Upper lobe of right lung (tissue), 1 donor: Measurements from ENCODE around the gene KCTD7. TPM values are rescaled to one million over a fixed set of nuclear protein-coding genes. Genes with fewer than 3 reads are reported as not detected.
"Not testable (repeated sequence)": the region's sequence is repeated elsewhere in the genome, so short reads cannot be mapped to it uniquely, and the experiment has no call there.

Source experiments
- ATAC-seq: fragments of 200-7000 bp; cut with Tn5 transposase; one replicate; pipeline ENCODE4 v1.9.1; 2020; ENCODE audit warnings: mild to moderate bottlenecking, moderate library complexity
- DNase-seq: peaks from one replicate; pipeline ENCODE4 v3.0.0-alpha.2; 2020
- H3K27ac ChIP-seq: fragments of 200-600 bp; one replicate; pipeline ENCODE4 v1.8.0; 2022
- H3K27me3 ChIP-seq: fragments of 200-600 bp; one replicate; pipeline ENCODE4 v1.8.0; 2022; ENCODE audit warnings: mild to moderate bottlenecking
- H3K36me3 ChIP-seq: fragments of 200-600 bp; one replicate; pipeline ENCODE4 v1.8.0; 2022
- H3K4me1 ChIP-seq: fragments of 200-600 bp; one replicate; pipeline ENCODE4 v1.8.0; 2022
- H3K4me3 ChIP-seq: fragments of 200-600 bp; one replicate; pipeline ENCODE4 v1.8.0; 2022; ENCODE audit warnings: mild to moderate bottlenecking
- H3K9me3 ChIP-seq: fragments of 200-600 bp; one replicate; pipeline ENCODE4 v1.8.0; 2022
- CTCF ChIP-seq: fragments of 200-600 bp; IDR thresholded peaks from one replicate; pipeline ENCODE4 v1.8.0; 2022; ENCODE audit warnings: antibody characterized with exemption
- intact Hi-C: fragments of 100-400 bp; cut with DNase I; formaldehyde crosslinking; loops from one replicate; pipeline ENCODE4 v1.11.0; 2022
- total RNA-seq: library from RNA; stranded (reverse); fragmentation: NEBNext Ultra II Directional; extraction: Animal tissue kit (Norgen Biotek cat#: 25700); gene quantifications from one replicate; pipeline ENCODE4 v1.2.1, GENCODE V29; 2021
- donor health status: DM: no; HTN: yes; CAD: no; lungs with severe emphysema.

The KCTD7 gene
- total RNA-seq, 1 donor from 2014 or later = 12.5 TPM

- no peak for TF ChIP-seq CTCF
- Histone ChIP-seq H3K9me3 (no peaks in the 10 kb centered on the region), H3K36me3 (peaks cover 89% of the 10 kb centered on the region), H3K4me1 (no peaks in the 10 kb centered on the region), H3K27me3 (no peaks in the 10 kb centered on the region), H3K4me3 (no peak overlapping the region), H3K27ac (no peak overlapping the region)
- ATAC-seq (no peak), DNase-seq (no peak)
- intact Hi-C loops = no loop called here
Measured at GRCh38 chr7:66641526-66641871, 12.8 kb downstream of the KCTD7 start.

GRCh38 chr7:66642186-66642585, 13.5 kb downstream of the KCTD7 start:
- no peak for TF ChIP-seq CTCF
- Histone ChIP-seq H3K4me3 (no peak overlapping the region), H3K9me3 (no peaks in the 10 kb centered on the region), H3K27me3 (no peaks in the 10 kb centered on the region), H3K4me1 (no peaks in the 10 kb centered on the region), H3K36me3 (peaks cover 86% of the 10 kb centered on the region), H3K27ac (no peak overlapping the region)
- intact Hi-C loops = no loop called here
- DNase-seq = no peak
- peak; percentile 64 for ATAC-seq

- Histone ChIP-seq H3K36me3 (peaks cover 88% of the 10 kb centered on the region), H3K4me1 (no peaks in the 10 kb centered on the region), H3K27me3 (no peaks in the 10 kb centered on the region), H3K9me3 (no peaks in the 10 kb centered on the region), H3K4me3 (no peak overlapping the region), H3K27ac (no peak overlapping the region)
- TF ChIP-seq CTCF = no peak
- ATAC-seq (no peak), DNase-seq (no peak)
- intact Hi-C loops = no loop called here
Measured at GRCh38 chr7:66642932-66643331, 14.3 kb downstream of the KCTD7 start.

- Histone ChIP-seq H3K27me3 (no peaks in the 10 kb centered on the region), H3K4me1 (no peaks in the 10 kb centered on the region), H3K36me3 (peaks cover 83% of the 10 kb centered on the region), H3K27ac (no peak overlapping the region), H3K9me3 (no peaks in the 10 kb centered on the region), H3K4me3 (no peak overlapping the region)
- intact Hi-C loops = no loop called here
- ATAC-seq (no peak), DNase-seq (no peak)
- no peak for TF ChIP-seq CTCF
Measured at GRCh38 chr7:66643395-66643794, 14.7 kb downstream of the KCTD7 start.

GRCh38 chr7:66651026-66651425, 22.3 kb downstream of the KCTD7 start:
- H3K4me3 ChIP-seq, intact Hi-C loops, DNase-seq, H3K27ac ChIP-seq, ATAC-seq, H3K9me3 ChIP-seq, H3K36me3 ChIP-seq, H3K27me3 ChIP-seq, H3K4me1 ChIP-seq: not testable (repeated sequence)

GRCh38 chr7:66653719-66654274, 25.1 kb downstream of the KCTD7 start:
- not testable (repeated sequence) for DNase-seq, ATAC-seq

More at GRCh38 chr7:66653719-66654274, 25.1 kb downstream of the KCTD7 start:
- intact Hi-C loops, H3K9me3 ChIP-seq, H3K36me3 ChIP-seq, H3K4me1 ChIP-seq, H3K27me3 ChIP-seq: not testable (repeated sequence)
- Histone ChIP-seq H3K27ac (peak overlapping the region; percentile 99), H3K4me3 (peak overlapping the region; percentile 84)
